Heart left ventricle (tissue), 16 donors: Measurements from ENCODE around the gene ZNF14. TPM values are rescaled to one million over a fixed set of nuclear protein-coding genes. Genes with fewer than 3 reads are reported as not detected.

Source experiments
- ATAC-seq, 4 donors: fragments of 200-7000 bp; cut with Tn5 transposase; one replicate each; pipeline ENCODE4 v1.9.1; 2020 to 2022; ENCODE audit warnings: moderate library complexity in 4 of 4, mild to moderate bottlenecking in 3 of 4, moderate number of reproducible peaks in 1 of 4
- DNase-seq, 5 donors: peaks; one replicate each; pipeline ENCODE4 v3.0.0-alpha.2; 2020
- H3K27ac ChIP-seq, 12 donors: fragments of 200-600 bp; sonication (generic) in 4 of 12; one replicate each; pipeline versions ENCODE4 v1.5.0 to v1.8.0; 2016 to 2022; ENCODE audit warnings: mild to moderate bottlenecking in 2 of 12
- H3K27me3 ChIP-seq, 9 donors: fragments of 200-600 bp; sonication (generic) in 2 of 9; one replicate each; pipeline versions ENCODE4 v1.5.1 to v1.8.0; 2016 to 2022; ENCODE audit warnings: mild to moderate bottlenecking in 3 of 9
- H3K36me3 ChIP-seq, 9 donors: fragments of 200-600 bp; sonication (generic) in 2 of 9; one replicate each; pipeline versions ENCODE4 v1.5.0 to v1.8.0; 2018 to 2022; ENCODE audit warnings: mild to moderate bottlenecking in 2 of 9
- H3K4me1 ChIP-seq, 12 donors: fragments of 200-600 bp; sonication (generic) in 4 of 12; one replicate each; pipeline versions ENCODE4 v1.5.0 to v1.8.0; 2016 to 2022; ENCODE audit warnings: mild to moderate bottlenecking in 3 of 12
- H3K4me3 ChIP-seq, 12 donors: fragments of 200-600 bp; sonication (generic) in 4 of 12; one replicate each; pipeline versions ENCODE4 v1.5.0 to v1.8.0; 2017 to 2022; ENCODE audit warnings: mild to moderate bottlenecking in 9 of 12, moderate library complexity in 4 of 12
- H3K9me3 ChIP-seq, 12 donors: fragments of 200-600 bp; sonication (generic) in 4 of 12; one replicate each; pipeline versions ENCODE4 v1.5.0 to v1.8.0; 2016 to 2022; ENCODE audit warnings: mild to moderate bottlenecking in 1 of 12
- CTCF ChIP-seq, 12 donors: fragments of 200-600 bp; sonication (generic) in 4 of 12; IDR thresholded peaks; one replicate each; pipeline versions ENCODE4 v1.5.0 to v1.8.0; 2018 to 2022; ENCODE audit warnings: antibody characterized with exemption in 12 of 12, mild to moderate bottlenecking in 5 of 12
- POLR2A ChIP-seq, 2 donors: fragments of 450-650 bp; IDR thresholded peaks; one replicate each; pipeline ENCODE4 v1.6.1; 2017; ENCODE audit warnings: antibody characterized with exemption in 2 of 2, mild to moderate bottlenecking in 2 of 2, moderate library complexity in 2 of 2
- WGBS, 4 donors: extraction: QIAGEN DNeasy Blood & Tissue Kit in 2 of 4; methylation state at CpG; one replicate each; pipeline versions ENCODE4 v1.1.5 to v1.1.7; 2013 to 2018; 5-methylcytosine and 5-hydroxymethylcytosine counted together
- intact Hi-C, 10 donors: fragments of 100-400 bp; cut with DNase I; formaldehyde crosslinking; loops; one replicate each; pipeline versions ENCODE4 v1.11.1 to v1.14.2; 2022
- polyA plus RNA-seq, 2 donors: library from polyadenylated mRNA; stranded (reverse); fragments of 200-250 nt; gene quantifications; one replicate each; pipeline ENCODE4 v1.2.3, GENCODE V29; 2013
- total RNA-seq, 9 donors: library from RNA; depleted of rRNA in 2 of 9; stranded (reverse); fragments of >200 nt in 2 of 9; fragmentation: NEBNext Ultra II Directional in 3 of 9; extraction: Animal tissue kit (Norgen Biotek cat#: 25700) in 3 of 9; gene quantifications; one replicate each; pipeline versions ENCODE4 v1.1.0 to v1.2.4, GENCODE V29; 2016 to 2023
- donor health status: ischemic (EF 13 %, LVEDD 7.1; RV severe dilation, severe dysfunction).
- donor health status: healthy with polysubstance abuse.
- donor health status: DM: no; HTN: yes; CAD: no.
- donor health status: DM: no; HTN: no; CAD: no.
- donor health status: ischemic (EF 25% LVEDD 6.9; RV normal size, moderate dysfunction).
- donor health status: ischemic (EF 25% LVEDD 5.7; RV mildly dilated, moderate dysfunction).
- donor health status: healthy.
- donor health status: DM: yes; HTN: yes; CAD: no.
- donor health status: ischemic (EF 35%, LVEDD 5.7; RV mildly dilated, moderate dysfunction).
- donor health status: nonischemic (EF 11% LVEDD 7.7; RV severe dilation, severe dysfunction).
- donor health status: DM: yes; HTN: yes; CAD: no.
- donor health status: PGD.
- donor health status: ischemic (EF 29% LVEDD 5.4; RV normal size, mild dysfunction).
- donor health status: nonischemic (EF 23%, LVEDD 6.1; RV moderate dilation, normal function).

The ZNF14 gene
- total and polyA plus RNA-seq, 11 donors = 2.3 to 7.9 (median 3.5) TPM

- DNase-seq = no peak
- no peaks in the 10 kb centered on the region for H3K36me3 ChIP-seq
- H3K9me3 ChIP-seq = no peaks in the 10 kb centered on the region
- no peak overlapping the region for H3K27ac ChIP-seq
- H3K4me1 ChIP-seq = no peaks in the 10 kb centered on the region
- intact Hi-C loops = no loop called here
- ATAC-seq = no peak
- no peaks in the 10 kb centered on the region for H3K27me3 ChIP-seq
- no peak overlapping the region for H3K4me3 ChIP-seq
- no peak for TF ChIP-seq POLR2A (IDR thresholded peaks at IDR 0.05)
- TF ChIP-seq CTCF (IDR thresholded peaks at IDR 0.05) = no peak
- 71 to 86% (median 79%) methylated on average over 7 to 17 of the region's 17 CpGs for WGBS, 4 donors
Observed at GRCh38 chr19:19749908-19750841, 17.3 kb upstream of the ZNF14 start.

- intact Hi-C loops = no loop called here
- DNase-seq (no peak), ATAC-seq (no peak)
- 83 to 89% (median 85%) methylated on average over 8 to 13 of the region's 13 CpGs for WGBS, 4 donors
- Histone ChIP-seq H3K4me1 (no peaks in the 10 kb centered on the region), H3K27ac (no peak overlapping the region), H3K27me3 (no peaks in the 10 kb centered on the region), H3K36me3 (no peaks in the 10 kb centered on the region), H3K4me3 (no peak overlapping the region), H3K9me3 (no peaks in the 10 kb centered on the region)
- TF ChIP-seq CTCF (IDR thresholded peaks at IDR 0.05) = no peak
- TF ChIP-seq POLR2A (IDR thresholded peaks at IDR 0.05) = no peak
Observed at GRCh38 chr19:19749117-19749907, 16.4 kb upstream of the ZNF14 start.

- no peaks in the 10 kb centered on the region for H3K27me3 ChIP-seq
- no peak overlapping the region for H3K4me3 ChIP-seq
- DNase-seq = no peak
- H3K4me1 ChIP-seq = no peaks in the 10 kb centered on the region
- no peaks in the 10 kb centered on the region for H3K9me3 ChIP-seq
- intact Hi-C loops = no loop called here
- H3K36me3 ChIP-seq = no peaks in the 10 kb centered on the region
- ATAC-seq = no peak
- WGBS, 4 donors = 80 to 93% (median 82%) methylated on average over 4 to 9 of the region's 9 CpGs
- no peak overlapping the region for H3K27ac ChIP-seq
- no peak for TF ChIP-seq CTCF (IDR thresholded peaks at IDR 0.05)
- no peak for TF ChIP-seq POLR2A (IDR thresholded peaks at IDR 0.05)
Observed at GRCh38 chr19:19748249-19748938, 15.5 kb upstream of the ZNF14 start.
